Endothelial cell of umbilical vein (primary cell): ENCODE results near the gene OR10G4. TPM values are rescaled to one million over a fixed set of nuclear protein-coding genes. Genes with fewer than 3 reads are reported as not detected.

ENCODE experiments used
- BruUV-seq: library from RNA; stranded (reverse); fragments of 400-500 nt; replicated peaks from 2 replicates; lab custom pipeline; 2021; lab: Mats Ljungman, UMichigan
- CTCF ChIA-PET: fragments of 300-600, 350-600 bp; sonication (Branson Sonifier 250); formaldehyde crosslinking; loops from one replicate; lab custom pipeline; 2021; ENCODE audit warnings: antibody characterized with exemption, inconsistent platforms; lab: Charles Lee
- POLR2A ChIA-PET: fragments of 300-600, 350-600 bp; sonication (Branson Sonifier 250); formaldehyde crosslinking; loops from one replicate; lab custom pipeline; 2021; ENCODE audit warnings: antibody characterized with exemption, inconsistent platforms; lab: Charles Lee
- DNase-seq: peaks from one replicate; pipeline ENCODE4 v3.0.0-alpha.2; 2011; ENCODE audit warnings: low read depth, low spot score
- FAIRE-seq: peaks from 2 replicates; lab custom pipeline; 2011; peaks lifted over from hg19 to GRCh38; lab: Jason Lieb, UNC
- H2AFZ ChIP-seq: 2 replicates; pipeline ENCODE4 v1.6.0; 2012; ENCODE audit warnings: low read depth, low read length, control low read depth, inconsistent platforms
- H3K27ac ChIP-seq: 2 replicates; pipeline ENCODE4 v1.5.1; 2011; ENCODE audit warnings: low read depth, mild to moderate bottlenecking, control low read depth, low read length, moderate library complexity; ENCODE audit not compliant: insufficient read depth
- H3K27me3 ChIP-seq, 2 experiments: 2 replicates each; pipeline versions ENCODE4 v1.6.0 to v1.6.1; 2011; ENCODE audit warnings: low read length in 2 of 2, mixed read lengths in 1 of 2; ENCODE audit not compliant: control insufficient read depth in 2 of 2, insufficient read depth in 2 of 2
- H3K36me3 ChIP-seq, 2 experiments: 2 replicates in 1 of 2; 3 replicates in 1 of 2; pipeline ENCODE4 v1.5.1; 2011; ENCODE audit warnings: low read length in 2 of 2, mild to moderate bottlenecking in 1 of 2, moderate library complexity in 1 of 2; ENCODE audit not compliant: control insufficient read depth in 2 of 2, insufficient read depth in 2 of 2; ENCODE audit errors: extremely low read depth in 1 of 2
- H3K4me1 ChIP-seq: 3 replicates; pipeline ENCODE4 v1.5.1; 2011; ENCODE audit warnings: mild to moderate bottlenecking, low read length; ENCODE audit not compliant: control insufficient read depth, insufficient read depth; ENCODE audit errors: extremely low read depth
- H3K4me2 ChIP-seq: 2 replicates; pipeline ENCODE4 v1.6.1; 2011; ENCODE audit warnings: low read length, control low read depth, mixed read lengths; ENCODE audit not compliant: insufficient read depth
- H3K4me3 ChIP-seq, 3 experiments: fragments of 200-600 bp in 1 of 3; sonication (generic), shearing (Covaris generic) in 1 of 3; replicated peaks in 1 of 3; 2 replicates each; pipeline ENCODE4 v1.5.1; 2011 to 2016; ENCODE audit warnings: control low read depth in 3 of 3, low read length in 3 of 3, mild to moderate bottlenecking in 2 of 3, inconsistent platforms in 1 of 3, low read depth in 1 of 3, moderate library complexity in 1 of 3; ENCODE audit not compliant: insufficient read depth in 1 of 3
- H3K79me2 ChIP-seq: 2 replicates; pipeline ENCODE4 v1.6.0; 2012; ENCODE audit warnings: low read length, inconsistent platforms; ENCODE audit not compliant: control insufficient read depth, insufficient read depth
- H3K9ac ChIP-seq: replicated peaks from 2 replicates; pipeline ENCODE3; 2011; ENCODE audit warnings: low read length, control low read depth; ENCODE audit not compliant: insufficient read depth; ENCODE audit errors: extremely low read depth
- H3K9me1 ChIP-seq: replicated peaks from 3 replicates; pipeline ENCODE4 v1.6.0; 2011; ENCODE audit warnings: mild to moderate bottlenecking, low read length; ENCODE audit not compliant: control insufficient read depth, insufficient read depth; ENCODE audit errors: extremely low read depth
- H3K9me3 ChIP-seq: replicated peaks from 2 replicates; pipeline ENCODE4 v1.5.1; 2012; ENCODE audit warnings: low read length, inconsistent platforms; ENCODE audit not compliant: control insufficient read depth, insufficient read depth
- H4K20me1 ChIP-seq: replicated peaks from 2 replicates; pipeline ENCODE3; 2011; ENCODE audit warnings: mild to moderate bottlenecking, low read length; ENCODE audit not compliant: control insufficient read depth, insufficient read depth; ENCODE audit errors: extremely low read depth
- GATA2 ChIP-seq: IDR thresholded peaks from 2 replicates; pipeline ENCODE4 v1.7.0; 2011; ENCODE audit warnings: low read depth, mild to moderate bottlenecking, moderate library complexity, mixed read lengths, low read length; ENCODE audit not compliant: insufficient read length, insufficient read depth
- JUN ChIP-seq: IDR thresholded peaks from 2 replicates; pipeline ENCODE4 v1.6.1; 2011; ENCODE audit warnings: borderline replicate concordance, low read depth; ENCODE audit not compliant: insufficient read length, insufficient read depth
- MAX ChIP-seq: IDR thresholded peaks from 2 replicates; pipeline ENCODE4 v1.6.1; 2011; ENCODE audit not compliant: insufficient read depth, insufficient read length
- MYC ChIP-seq: IDR thresholded peaks from one replicate; pipeline ENCODE4 v1.6.1; 2011; ENCODE audit warnings: mild to moderate bottlenecking, low read depth, low read length
- POLR2AphosphoS5 ChIP-seq: IDR thresholded peaks from 2 replicates; pipeline ENCODE4 v1.6.1; 2012; ENCODE audit warnings: low read depth, mild to moderate bottlenecking, control low read depth, low read length, moderate library complexity; ENCODE audit not compliant: insufficient read depth
- dilution Hi-C: fragments of 300-500 bp; cut with MboI; formaldehyde crosslinking; loops from one replicate; pipeline ENCODE4 v1.15.0; 2019; ENCODE audit warnings: low sequenced_read_pairs; ENCODE audit not compliant: extremely low pct_ligation_motif_present
- intact Hi-C: fragments of 100-400 bp; cut with micrococcal nuclease; formaldehyde crosslinking; loops from one replicate; pipeline ENCODE4 v1.10.0; 2022
- polyA plus RNA-seq, 4 experiments: library from polyadenylated mRNA; depleted of rRNA in 3 of 4; stranded (reverse) in 3 of 4; unstranded in 1 of 4; fragments of >200 nt; gene quantifications; 2 replicates each; pipeline versions ENCODE4 v1.2.1 to v1.2.3, GENCODE V29; 2011 to 2012; ENCODE audit warnings: missing spikeins in 1 of 4
- total RNA-seq: library from RNA; stranded (reverse); gene quantifications from 2 replicates; pipeline ENCODE4 v1.2.3, GENCODE V29; 2021

OR10G4 gene
- total and polyA plus RNA-seq, 2 donors (not counting 3 experiments of a cell fraction or from before 2014, with no cell fraction given) = not detected

GRCh38 chr11:124039557-124039956 lies 26.8 kb downstream of the OR10G4 start:
- DNase-seq (no peak), FAIRE-seq (no peak)
- H3K4me2 ChIP-seq = no peak overlapping the region
- no peaks in the 10 kb centered on the region for H3K4me1 ChIP-seq
- dilution Hi-C loops = no loop called here
- no peaks in the 10 kb centered on the region for H3K27me3 ChIP-seq
- H3K79me2 ChIP-seq = no peaks in the 10 kb centered on the region
- CTCF ChIA-PET = no interaction called here
- BruUV-seq = no TSS peak
- H3K4me3 ChIP-seq = no peak overlapping the region
- no peaks in the 10 kb centered on the region for H3K9me3 ChIP-seq
- H4K20me1 ChIP-seq = no peaks in the 10 kb centered on the region
- intact Hi-C loops = loop anchor here (10.0 kb wide), 1 partner anchor 115 kb away; no protein-coding TSS in a partner anchor
- TF ChIP-seq MYC (no peak), MAX (no peak), GATA2 (no peak), POLR2AphosphoS5 (no peak)
- no peaks in the 10 kb centered on the region for H3K36me3 ChIP-seq
- H3K9me1 ChIP-seq = no peaks in the 10 kb centered on the region
- POLR2A ChIA-PET = no interaction called here
- no peak overlapping the region for H3K9ac ChIP-seq
- no peak overlapping the region for H3K27ac ChIP-seq
- no peak overlapping the region for H2AFZ ChIP-seq

GRCh38 chr11:124041254-124041653 lies 28.5 kb downstream of the OR10G4 start, which contains the start of gene OR10G7:
Gene OR10G7, minus strand, starts transcription at chr11:124041325. Its CDS starts 2,324 bp downstream, at chr11:124039001.
- H3K36me3 ChIP-seq = no peaks in the 10 kb centered on the region
- no peaks in the 10 kb centered on the region for H4K20me1 ChIP-seq
- no peak for DNase-seq
- no peaks in the 10 kb centered on the region for H3K27me3 ChIP-seq
- dilution Hi-C loops (no loop called here), intact Hi-C loops (no loop called here)
- H3K79me2 ChIP-seq = no peaks in the 10 kb centered on the region
- no peak within 1 kb of the TSS for H3K27ac ChIP-seq
- TF ChIP-seq JUN = no peak
- H3K9me3 ChIP-seq = no peaks in the 10 kb centered on the region
- FAIRE-seq = no peak
- H3K4me2 ChIP-seq = no peak within 1 kb of the TSS
- no peak within 1 kb of the TSS for H2AFZ ChIP-seq
- CTCF ChIA-PET = interaction anchor here (1.0 to 1.4 kb wide), 4 partner anchors 10 to 30 kb away, joined by 3 to 7 read pairs (median 3); no protein-coding TSS in a partner anchor
- H3K9ac ChIP-seq = no peak within 1 kb of the TSS
- no TSS peak for BruUV-seq
- H3K4me3 ChIP-seq = no peak within 1 kb of the TSS
- POLR2A ChIA-PET = no interaction called here
- H3K4me1 ChIP-seq = no peaks in the 10 kb centered on the region
- H3K9me1 ChIP-seq = no peaks in the 10 kb centered on the region
